GM12891 (cell line): Measurements from ENCODE around the gene LCN15.

ENCODE experiments used
- PAX5 ChIP-seq: IDR thresholded peaks from 2 replicates; pipeline ENCODE4 v1.6.1; 2011; ENCODE audit warnings: low read length, moderate library complexity, mild to moderate bottlenecking; ENCODE audit not compliant: insufficient read depth, severe bottlenecking
- POLR2A ChIP-seq: IDR thresholded peaks from 2 replicates; pipeline ENCODE4 v1.6.1; 2011; ENCODE audit warnings: low read depth, low read length, control low read depth
- POLR2AphosphoS5 ChIP-seq: IDR thresholded peaks from 2 replicates; pipeline ENCODE4 v1.6.1; 2011; ENCODE audit warnings: low read depth, low read length, control low read depth
- SPI1 ChIP-seq: IDR thresholded peaks from 2 replicates; pipeline ENCODE4 v1.6.1; 2011; ENCODE audit warnings: low read depth, low read length, control low read depth
- TAF1 ChIP-seq: IDR thresholded peaks from 2 replicates; pipeline ENCODE4 v1.6.1; 2011; ENCODE audit warnings: low read depth, low read length, control low read depth

- TF ChIP-seq POLR2AphosphoS5 (no peak), TAF1 (no peak), POLR2A (no peak), SPI1 (no peak), PAX5 (no peak)
Measured at GRCh38 chr9:136777359-136777758, 13.0 kb upstream of the LCN15 start.
